GM06990 (cell line): ENCODE results near the gene PIK3R4.

Experiments
- DNase-seq: peaks from one replicate; pipeline ENCODE4 v3.0.0-alpha.2; 2011; ENCODE audit not compliant: insufficient read length; ENCODE audit errors: extremely low read depth
- H3K27me3 ChIP-seq: replicated peaks from 2 replicates; pipeline ENCODE4 v1.6.0; 2011; ENCODE audit warnings: low read length; ENCODE audit not compliant: control insufficient read depth, insufficient read depth
- H3K36me3 ChIP-seq: 2 replicates; pipeline ENCODE4 v1.5.1; 2011; ENCODE audit warnings: low read length; ENCODE audit not compliant: control insufficient read depth, insufficient read depth
- H3K4me3 ChIP-seq: replicated peaks from 2 replicates; pipeline ENCODE4 v1.5.1; 2011; ENCODE audit warnings: low read depth, mild to moderate bottlenecking, control low read depth, low read length
- TF ChIP-seq, protein P1 (sequence below): IDR thresholded peaks from 2 replicates; pipeline ENCODE4 v1.5.1; 2011; ENCODE audit warnings: low read length, control low read depth, mild to moderate bottlenecking, inconsistent platforms; ENCODE audit not compliant: insufficient read depth, poor library complexity, severe bottlenecking

The PIK3R4 gene

DNA sequence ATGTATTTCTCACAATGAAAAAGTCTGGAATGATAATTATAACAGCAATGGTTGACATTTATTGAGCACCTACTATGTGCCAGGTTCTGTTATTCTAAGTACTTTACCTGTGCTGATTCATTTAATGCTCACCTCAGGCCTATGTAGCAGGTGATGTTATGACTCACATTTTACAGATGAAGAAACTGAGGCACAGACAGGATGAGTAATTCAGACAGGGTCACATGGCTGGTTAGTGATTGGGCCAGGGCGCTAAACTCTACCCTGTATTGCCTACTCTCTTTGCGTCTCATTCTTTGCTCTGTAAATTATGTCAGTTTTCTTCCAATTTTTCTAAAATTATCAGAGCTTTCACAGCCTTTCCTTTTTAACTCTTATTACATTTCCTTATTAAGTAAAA is 98.3 kb downstream of the PIK3R4 start:
- no peaks in the 10 kb centered on the region for H3K27me3 ChIP-seq
- TF ChIP-seq, protein P1, sequence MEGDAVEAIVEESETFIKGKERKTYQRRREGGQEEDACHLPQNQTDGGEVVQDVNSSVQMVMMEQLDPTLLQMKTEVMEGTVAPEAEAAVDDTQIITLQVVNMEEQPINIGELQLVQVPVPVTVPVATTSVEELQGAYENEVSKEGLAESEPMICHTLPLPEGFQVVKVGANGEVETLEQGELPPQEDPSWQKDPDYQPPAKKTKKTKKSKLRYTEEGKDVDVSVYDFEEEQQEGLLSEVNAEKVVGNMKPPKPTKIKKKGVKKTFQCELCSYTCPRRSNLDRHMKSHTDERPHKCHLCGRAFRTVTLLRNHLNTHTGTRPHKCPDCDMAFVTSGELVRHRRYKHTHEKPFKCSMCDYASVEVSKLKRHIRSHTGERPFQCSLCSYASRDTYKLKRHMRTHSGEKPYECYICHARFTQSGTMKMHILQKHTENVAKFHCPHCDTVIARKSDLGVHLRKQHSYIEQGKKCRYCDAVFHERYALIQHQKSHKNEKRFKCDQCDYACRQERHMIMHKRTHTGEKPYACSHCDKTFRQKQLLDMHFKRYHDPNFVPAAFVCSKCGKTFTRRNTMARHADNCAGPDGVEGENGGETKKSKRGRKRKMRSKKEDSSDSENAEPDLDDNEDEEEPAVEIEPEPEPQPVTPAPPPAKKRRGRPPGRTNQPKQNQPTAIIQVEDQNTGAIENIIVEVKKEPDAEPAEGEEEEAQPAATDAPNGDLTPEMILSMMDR = no peak
- H3K36me3 ChIP-seq = no peaks in the 10 kb centered on the region
- DNase-seq = no peak
- no peak overlapping the region for H3K4me3 ChIP-seq

DNA sequence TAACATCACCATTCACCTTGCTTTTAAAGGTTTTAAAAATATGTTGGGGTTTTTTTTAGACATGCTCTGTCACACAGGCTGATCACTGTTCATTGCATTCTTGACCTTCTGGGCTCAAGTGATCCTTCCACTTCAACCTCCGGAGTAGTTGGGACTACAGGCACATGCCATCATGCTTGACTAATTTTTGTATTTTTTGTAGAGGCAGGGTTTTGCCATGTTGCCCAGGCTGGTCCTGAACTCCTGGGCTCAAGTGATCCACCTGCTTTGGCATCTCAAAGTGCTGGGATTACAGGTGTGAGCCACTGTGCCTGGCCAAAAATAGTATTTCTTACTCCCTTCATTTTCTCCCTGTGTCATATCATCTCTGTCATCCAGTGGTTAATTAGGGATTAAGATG is 101.4 kb downstream of the PIK3R4 start:
- no peak for DNase-seq
- Histone ChIP-seq H3K27me3 (no peaks in the 10 kb centered on the region), H3K36me3 (no peaks in the 10 kb centered on the region), H3K4me3 (no peak overlapping the region)
- TF ChIP-seq, protein P1 = no peak

DNA sequence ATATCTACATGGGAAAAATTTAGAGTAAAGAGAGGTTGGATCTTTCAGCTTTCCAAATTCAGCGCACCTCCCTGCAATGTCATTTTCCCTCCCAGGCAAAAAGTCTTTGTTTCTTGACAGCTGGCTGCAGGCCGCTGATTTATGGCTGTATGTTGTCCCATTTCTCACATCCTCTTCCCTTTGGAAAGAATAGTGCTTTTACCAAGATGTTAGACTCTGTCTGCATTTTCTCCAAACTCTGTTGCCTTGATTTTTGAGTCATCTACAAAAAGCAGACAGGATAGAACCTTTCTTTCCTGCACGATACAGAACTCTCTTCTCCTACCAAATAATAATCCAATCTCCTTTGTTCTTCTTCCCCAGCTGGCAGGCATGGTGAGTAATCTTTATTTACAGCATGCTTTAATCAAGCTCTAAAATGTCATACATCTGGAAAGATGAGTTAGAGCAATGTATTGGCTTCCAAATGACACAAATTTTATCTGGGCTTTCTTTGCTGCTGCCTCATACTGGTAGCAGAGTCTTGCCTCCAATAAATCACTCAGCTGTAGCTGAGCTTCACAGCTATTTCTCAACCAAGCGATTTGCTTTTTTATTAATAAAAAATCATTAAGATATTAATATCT is 101.9 kb downstream of the PIK3R4 start:
- no peak for DNase-seq
- H3K4me3 ChIP-seq = no peak overlapping the region
- no peaks in the 10 kb centered on the region for H3K27me3 ChIP-seq
- TF ChIP-seq, protein P1 = no peak
- H3K36me3 ChIP-seq = no peaks in the 10 kb centered on the region

DNA sequence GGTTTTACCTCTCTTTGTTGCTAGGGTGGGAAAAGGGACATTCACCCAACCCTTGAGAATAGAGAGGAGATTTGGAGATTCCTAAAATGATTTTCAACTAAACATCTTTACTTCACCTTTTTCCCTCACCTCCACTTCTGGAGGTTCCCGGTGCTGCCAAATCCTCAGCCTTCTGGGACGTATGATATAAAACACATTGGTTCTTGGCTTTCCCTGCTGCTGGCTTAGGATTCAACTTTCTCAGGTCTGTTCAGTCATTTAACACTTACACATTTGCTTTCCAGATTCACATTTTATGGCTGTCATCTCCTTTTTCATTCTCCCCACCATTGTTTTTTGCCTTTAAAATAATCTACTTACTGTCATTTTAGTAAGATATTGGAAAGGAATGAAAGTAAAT is 106.6 kb downstream of the PIK3R4 start:
- Histone ChIP-seq H3K27me3 (no peaks in the 10 kb centered on the region), H3K4me3 (no peak overlapping the region)
- TF ChIP-seq, protein P1 = no peak

DNA sequence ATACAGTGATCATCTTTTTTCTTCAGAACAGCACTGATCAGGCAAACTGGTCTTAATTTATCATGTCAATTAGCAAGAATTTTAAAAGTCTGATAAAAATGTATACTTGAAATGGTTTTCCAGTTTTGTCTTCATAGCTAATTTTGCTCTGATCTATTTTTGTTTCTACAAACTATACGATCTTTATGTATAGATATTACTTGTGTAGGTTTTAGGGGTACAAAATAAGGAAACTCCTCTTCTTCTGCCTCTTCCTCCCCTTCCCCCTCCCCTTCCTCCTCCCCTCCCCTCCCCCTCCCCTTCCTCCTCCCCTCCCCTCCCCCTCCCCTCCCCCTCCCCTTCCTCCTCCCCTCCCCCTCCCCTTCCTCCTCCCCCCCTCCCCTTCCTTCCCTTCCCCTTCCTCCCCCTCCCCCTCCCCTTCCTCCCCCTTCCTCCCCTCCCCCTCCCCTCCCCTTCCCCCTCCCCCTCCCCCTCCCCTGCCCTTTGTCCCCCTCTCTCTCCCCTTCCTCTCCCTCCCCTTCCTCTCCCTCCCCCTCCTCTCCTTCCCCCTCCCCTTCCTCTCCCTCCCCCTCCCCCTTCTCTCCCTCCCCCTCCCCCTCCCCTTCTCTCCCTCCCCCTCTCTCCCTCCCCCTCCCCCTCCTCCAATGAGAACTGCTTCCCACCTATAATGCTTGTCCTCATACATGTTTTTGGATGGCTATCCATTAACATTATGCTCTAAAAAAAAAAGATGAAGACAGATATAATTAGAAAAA is 110.0 kb downstream of the PIK3R4 start:
- no peak overlapping the region for H3K4me3 ChIP-seq
- TF ChIP-seq, protein P1 = no peak
- no peaks in the 10 kb centered on the region for H3K36me3 ChIP-seq
- no peaks in the 10 kb centered on the region for H3K27me3 ChIP-seq
- DNase-seq = no peak

More for the DNA sequence above, 106.6 kb downstream of the PIK3R4 start:
- no peak for DNase-seq
- H3K36me3 ChIP-seq = no peaks in the 10 kb centered on the region

DNA sequence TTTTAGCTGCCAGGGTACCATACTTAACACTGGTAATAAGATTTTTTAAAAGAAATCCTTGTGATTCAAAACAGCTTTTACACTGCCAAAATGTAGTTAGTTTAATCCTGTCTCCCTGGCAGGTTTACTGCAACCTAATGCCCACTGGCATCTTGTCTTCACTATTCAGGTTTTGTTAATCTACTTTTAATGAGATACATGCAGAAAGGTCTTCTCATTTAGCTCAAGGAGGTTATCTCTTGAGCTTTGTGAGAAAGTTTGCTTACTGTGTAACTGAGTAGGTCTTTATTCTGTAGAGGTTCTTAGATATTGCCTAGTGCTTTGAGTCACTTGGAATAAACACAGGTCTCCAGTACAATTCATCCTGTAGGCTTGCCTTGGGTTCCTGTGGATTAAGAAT is 110.7 kb downstream of the PIK3R4 start:
- no peak for DNase-seq
- no peaks in the 10 kb centered on the region for H3K27me3 ChIP-seq
- TF ChIP-seq, protein P1 = no peak
- H3K4me3 ChIP-seq = no peak overlapping the region
- H3K36me3 ChIP-seq = no peaks in the 10 kb centered on the region
